ENCODE results near the gene CHST4. TPM values are rescaled to one million over a fixed set of nuclear protein-coding genes. Genes with fewer than 3 reads are reported as not detected.

The CHST4 gene
- total and polyA plus RNA-seq, 9 of the 15 experiments (the other 6 are each of a cell fraction or from before 2014, with no cell fraction given): 0.07 TPM; not detected in 8

DNA sequence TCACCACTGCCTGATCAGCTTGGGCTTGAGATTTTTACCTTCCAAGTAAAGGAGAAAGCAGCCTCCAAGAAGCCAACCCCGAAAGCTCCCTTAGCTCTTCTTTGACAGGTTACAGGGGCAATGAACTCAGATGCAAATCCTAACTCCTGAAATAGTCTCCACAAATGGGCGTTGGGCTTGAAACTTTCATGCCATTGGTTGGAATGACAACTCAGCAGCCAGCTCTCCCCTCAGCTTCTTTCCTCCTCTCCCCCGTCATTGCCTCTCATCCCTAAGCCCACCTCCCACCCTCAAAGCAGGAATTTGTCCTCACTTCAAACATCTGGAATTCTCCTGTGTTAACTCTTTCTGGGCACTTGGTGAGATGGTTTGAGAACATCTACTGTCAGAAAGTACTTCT is 50.7 kb downstream of the CHST4 start, which contains the start of gene TAT:
TSS of gene TAT (minus strand) at position 122 of the 400 bp plus-strand sequence. CDS start 677 bp downstream, outside the sequence.
- no peak for FAIRE-seq
- in situ Hi-C loops (cut with MboI): no loop called here
- TF ChIP-seq RREB1 (CRISPR knock-in tag; IDR thresholded peaks at IDR 0.05) (no peak), ZNF184 (CRISPR knock-in tag; IDR thresholded peaks at IDR 0.05) (no peak), MAZ (CRISPR knock-in tag; conservative IDR thresholded peaks at IDR 0.05 in 1 of 2, IDR thresholded peaks at IDR 0.05 in 1 of 2) (no peak), THRB (CRISPR knock-in tag; conservative IDR thresholded peaks at IDR 0.05) (no peak), TRIM25 (IDR thresholded peaks at IDR 0.05; ENCODE audit: borderline replicate concordance) (no peak), ZBED1 (IDR thresholded peaks at IDR 0.05) (no peak), CREBBP (IDR thresholded peaks at IDR 0.05; ENCODE audit: low read depth, low read length) (no peak), NCOA4 (IDR thresholded peaks at IDR 0.05; ENCODE audit: partially characterized antibody) (no peak), ZNF316 (IDR thresholded peaks at IDR 0.05) (no peak)
- TF ChIP-seq, protein P1, sequence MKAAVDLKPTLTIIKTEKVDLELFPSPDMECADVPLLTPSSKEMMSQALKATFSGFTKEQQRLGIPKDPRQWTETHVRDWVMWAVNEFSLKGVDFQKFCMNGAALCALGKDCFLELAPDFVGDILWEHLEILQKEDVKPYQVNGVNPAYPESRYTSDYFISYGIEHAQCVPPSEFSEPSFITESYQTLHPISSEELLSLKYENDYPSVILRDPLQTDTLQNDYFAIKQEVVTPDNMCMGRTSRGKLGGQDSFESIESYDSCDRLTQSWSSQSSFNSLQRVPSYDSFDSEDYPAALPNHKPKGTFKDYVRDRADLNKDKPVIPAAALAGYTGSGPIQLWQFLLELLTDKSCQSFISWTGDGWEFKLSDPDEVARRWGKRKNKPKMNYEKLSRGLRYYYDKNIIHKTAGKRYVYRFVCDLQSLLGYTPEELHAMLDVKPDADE (conservative IDR thresholded peaks at IDR 0.05; ENCODE audit: control insufficient read depth, low read depth, low read length): no peak
- TF ChIP-seq, protein P2, sequence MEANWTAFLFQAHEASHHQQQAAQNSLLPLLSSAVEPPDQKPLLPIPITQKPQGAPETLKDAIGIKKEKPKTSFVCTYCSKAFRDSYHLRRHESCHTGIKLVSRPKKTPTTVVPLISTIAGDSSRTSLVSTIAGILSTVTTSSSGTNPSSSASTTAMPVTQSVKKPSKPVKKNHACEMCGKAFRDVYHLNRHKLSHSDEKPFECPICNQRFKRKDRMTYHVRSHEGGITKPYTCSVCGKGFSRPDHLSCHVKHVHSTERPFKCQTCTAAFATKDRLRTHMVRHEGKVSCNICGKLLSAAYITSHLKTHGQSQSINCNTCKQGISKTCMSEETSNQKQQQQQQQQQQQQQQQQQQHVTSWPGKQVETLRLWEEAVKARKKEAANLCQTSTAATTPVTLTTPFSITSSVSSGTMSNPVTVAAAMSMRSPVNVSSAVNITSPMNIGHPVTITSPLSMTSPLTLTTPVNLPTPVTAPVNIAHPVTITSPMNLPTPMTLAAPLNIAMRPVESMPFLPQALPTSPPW (CRISPR knock-in tag; IDR thresholded peaks at IDR 0.05): no peak

More for the DNA sequence above, 50.7 kb downstream of the CHST4 start, which contains the start of gene TAT:
- H3K9me1 ChIP-seq (ENCODE audit: control insufficient read depth, insufficient read depth, low read length): no peaks in the 10 kb centered on the region
- no peak within 1 kb of the TSS for H3K4me2 ChIP-seq (ENCODE audit: insufficient read depth, low read length)
- H3K9ac ChIP-seq (ENCODE audit: insufficient read depth in 1 of 2, low read depth in 2 of 2, low read length in 2 of 2): no peak within 1 kb of the TSS
- no peak within 1 kb of the TSS for H2AFZ ChIP-seq (ENCODE audit: low read depth, low read length)
- H4K20me1 ChIP-seq (replicated peaks; ENCODE audit: control insufficient read depth, insufficient read depth, low read length): 0 out of 2 replicates have a peak, but pooled peaks cover 4% of the 10 kb centered on the region
- no peak within 1 kb of the TSS for H3K27ac ChIP-seq (ENCODE audit: extremely low read depth, low read depth, low read length)
- peaks cover 24 to 32% of the 10 kb centered on the region in 2 experiments; a peak in 4 of 5 replicates for H3K27me3 ChIP-seq (ENCODE audit: control insufficient read depth in 2 of 2, insufficient read depth in 2 of 2, low read length in 2 of 2)
- H3K9me3 ChIP-seq (replicated peaks; ENCODE audit: control insufficient read depth, insufficient read depth, low read depth, low read length): no peaks in the 10 kb centered on the region
- POLR2A ChIA-PET: interaction anchor here (0.7 to 0.9 kb wide), 3 partner anchors 8 to 10 kb away, joined by 3 to 4 read pairs (median 3); no protein-coding TSS in a partner anchor
- intact Hi-C loops (cut with micrococcal nuclease): no loop called here
- ATAC-seq: no peak
- CTCF ChIA-PET (ENCODE audit: low intra/inter-chr PET ratio): no interaction called here
- no TSS peak for BruUV-seq (replicated peaks)
- no peaks in the 10 kb centered on the region for H3K4me1 ChIP-seq (replicated peaks in 1 of 2; ENCODE audit: control insufficient read depth in 2 of 2, insufficient read depth in 2 of 2, low read length in 2 of 2)
- H3K36me3 ChIP-seq (ENCODE audit: control insufficient read depth, insufficient read depth, low read length): no peaks in the 10 kb centered on the region
- no peaks in the 10 kb centered on the region for H3K79me2 ChIP-seq (ENCODE audit: control insufficient read depth, insufficient read depth, low read length)
- no peak for DNase-seq (ENCODE audit: extremely low read depth in 1 of 4, low spot score in 3 of 4)
- no peak within 1 kb of the TSS for H3K4me3 ChIP-seq
- 0% methylated on average over 3 of the region's 3 CpGs for WGBS (ENCODE audit: insufficient coverage, low coverage, missing lambda C conversion rate)

All from K562 (cell line).